LNCAP (cell line): Measurements from ENCODE around the gene SHH.

Experiments used
- CTCF ChIP-seq: fragments of 450-650 bp; IDR thresholded peaks from 2 replicates; pipeline ENCODE4 v1.5.1; 2017; ENCODE audit warnings: mild to moderate bottlenecking

Gene SHH

GRCh38 chr7:155762036-155762435 is 50.2 kb downstream of the SHH start:
- no peak for TF ChIP-seq CTCF

- TF ChIP-seq CTCF: no peak
Observed at GRCh38 chr7:155761162-155761561, 51.1 kb downstream of the SHH start.

- TF ChIP-seq CTCF: no peak
Observed at GRCh38 chr7:155759740-155760430, 52.4 kb downstream of the SHH start.

- TF ChIP-seq CTCF: no peak
Observed at GRCh38 chr7:155758348-155758747, 53.9 kb downstream of the SHH start.

- TF ChIP-seq CTCF: no peak
Observed at GRCh38 chr7:155756322-155756721, 55.9 kb downstream of the SHH start.

GRCh38 chr7:155755026-155755425 is 57.2 kb downstream of the SHH start:
- TF ChIP-seq CTCF: no peak

GRCh38 chr7:155754165-155754564 is 58.1 kb downstream of the SHH start:
- no peak for TF ChIP-seq CTCF

- TF ChIP-seq CTCF: no peak
Observed at GRCh38 chr7:155753446-155753965, 58.8 kb downstream of the SHH start.
